SK-N-SH (cell line): ENCODE measurements around the gene HBA2. TPM values are rescaled to one million over a fixed set of nuclear protein-coding genes. Genes with fewer than 3 reads are reported as not detected.
A peak's percentile ranks its signal among the peaks of the same experiment; 100 is the strongest.

Experiments used
- CTCF ChIA-PET: fragments of 300-600, 350-600 bp; formaldehyde crosslinking; extraction: SDS; loops from one replicate; lab custom pipeline; 2021; lab: Yijun Ruan, JAX
- POLR2A ChIA-PET: fragments of 350-600 bp; sonication (Branson Sonifier 250); formaldehyde crosslinking; extraction: SDS; loops from one replicate; lab custom pipeline; 2020; ENCODE audit warnings: antibody characterized with exemption, inconsistent platforms; lab: Yijun Ruan, JAX
- DNase-seq: peaks from one replicate; pipeline ENCODE4 v3.0.0; 2012
- H2AFZ ChIP-seq: fragments of 200-600 bp; sonication (generic); 2 replicates; pipeline ENCODE4 v1.8.1; 2016; ENCODE audit warnings: antibody characterized with exemption, mild to moderate bottlenecking, low read depth
- H3F3A ChIP-seq: fragments of 200-600 bp; sonication (generic); replicated peaks from 2 replicates; pipeline ENCODE3; 2016; ENCODE audit warnings: antibody characterized with exemption, mild to moderate bottlenecking; ENCODE audit not compliant: insufficient read depth
- H3K27ac ChIP-seq, 2 experiments: fragments of 200-500 bp in 1 of 2; fragments of 200-600 bp in 1 of 2; sonication (Bioruptor generic) in 1 of 2; sonication (generic), shearing (Covaris generic) in 1 of 2; 2 replicates each; pipeline versions ENCODE4 v1.5.1 to v1.6.1; 2014 to 2016; ENCODE audit warnings: low read depth in 2 of 2, inconsistent platforms in 1 of 2, low read length in 1 of 2, mild to moderate bottlenecking in 1 of 2, mixed read lengths in 1 of 2
- H3K27me3 ChIP-seq: fragments of 200-600 bp; sonication (generic), shearing (Covaris generic); 2 replicates; pipeline ENCODE4 v1.6.1; 2016; ENCODE audit warnings: mixed run types; ENCODE audit not compliant: insufficient read depth
- H3K36me3 ChIP-seq, 2 experiments: fragments of 200-500 bp in 1 of 2; fragments of 200-600 bp in 1 of 2; sonication (Bioruptor generic) in 1 of 2; sonication (generic) in 1 of 2; replicated peaks in 1 of 2; 2 replicates each; pipeline versions ENCODE3 to v1.5.1; 2014 to 2016; ENCODE audit warnings: low read length in 1 of 2, mild to moderate bottlenecking in 1 of 2; ENCODE audit not compliant: insufficient read depth in 2 of 2, control insufficient read depth in 1 of 2
- H3K4me1 ChIP-seq, 2 experiments: fragments of 200-500 bp in 1 of 2; fragments of 200-600 bp in 1 of 2; sonication (Bioruptor generic) in 1 of 2; sonication (generic), shearing (Covaris generic) in 1 of 2; 2 replicates each; pipeline versions ENCODE4 v1.5.1 to v1.6.1; 2014 to 2016; ENCODE audit warnings: low read depth in 1 of 2, low read length in 1 of 2, mixed run types in 1 of 2; ENCODE audit not compliant: insufficient read depth in 2 of 2, control insufficient read depth in 1 of 2
- H3K4me2 ChIP-seq: fragments of 200-600 bp; sonication (generic), shearing (Covaris generic); 2 replicates; pipeline ENCODE4 v1.6.1; 2017; ENCODE audit warnings: mixed run types
- H3K4me3 ChIP-seq, 2 experiments: fragments of 200-500 bp in 1 of 2; fragments of 200-600 bp in 1 of 2; sonication (Bioruptor generic) in 1 of 2; sonication (generic), shearing (Covaris generic) in 1 of 2; 2 replicates each; pipeline versions ENCODE4 v1.5.1 to v1.8.1; 2014 to 2016; ENCODE audit warnings: low read depth in 2 of 2, inconsistent platforms in 1 of 2, low read length in 1 of 2, mild to moderate bottlenecking in 1 of 2, mixed read lengths in 1 of 2, moderate library complexity in 1 of 2
- H3K79me2 ChIP-seq: fragments of 200-600 bp; sonication (generic); 2 replicates; pipeline ENCODE4 v1.8.1; 2017; ENCODE audit warnings: mild to moderate bottlenecking; ENCODE audit not compliant: insufficient read depth
- H3K9ac ChIP-seq: fragments of 200-600 bp; sonication (generic); 2 replicates; pipeline ENCODE4 v1.6.1; 2017; ENCODE audit warnings: mixed run types
- H3K9me2 ChIP-seq: fragments of 200-600 bp; sonication (generic); 2 replicates; pipeline ENCODE4 v1.6.1; 2017; ENCODE audit warnings: mixed run types
- H3K9me3 ChIP-seq: fragments of 200-600 bp; sonication (generic); 2 replicates; pipeline ENCODE4 v1.6.1; 2017; ENCODE audit warnings: mixed run types, mild to moderate bottlenecking, moderate library complexity
- H4K20me1 ChIP-seq: fragments of 200-600 bp; sonication (generic); 2 replicates; pipeline ENCODE4 v1.6.1; 2017; ENCODE audit warnings: mild to moderate bottlenecking, mixed run types; ENCODE audit not compliant: insufficient read depth
- CHD2 ChIP-seq: fragments of 150-350 bp; IDR thresholded peaks from 2 replicates; pipeline ENCODE4 v1.6.1; 2018; ENCODE audit warnings: low read length; ENCODE audit not compliant: partially characterized antibody
- CTCF ChIP-seq: fragments of 200-600 bp; sonication (generic); IDR thresholded peaks from 2 replicates; pipeline ENCODE4 v1.6.1; 2017; ENCODE audit warnings: antibody characterized with exemption, mild to moderate bottlenecking, moderate library complexity
- ELF1 ChIP-seq: IDR thresholded peaks from 2 replicates; pipeline ENCODE4 v1.4.0; 2012
- EP300 ChIP-seq, 2 experiments: IDR thresholded peaks; 2 replicates each; pipeline versions ENCODE4 v1.4.0 to v1.6.1; 2012; ENCODE audit warnings: borderline replicate concordance in 1 of 2, low read depth in 1 of 2, low read length in 1 of 2
- EZH2phosphoT487 ChIP-seq: fragments of 200-600 bp; sonication (generic); IDR thresholded peaks from 2 replicates; pipeline ENCODE4 v1.6.1; 2017; ENCODE audit warnings: low read depth, mixed run types, mild to moderate bottlenecking, antibody characterized with exemption, moderate library complexity, borderline replicate concordance
- FOXM1 ChIP-seq: IDR thresholded peaks from 2 replicates; pipeline ENCODE4 v1.4.0; 2012; ENCODE audit warnings: low read depth, mild to moderate bottlenecking
- GATA2 ChIP-seq: sonication (generic); formaldehyde crosslinking; IDR thresholded peaks from 2 replicates; pipeline ENCODE4 v1.5.0; 2020; ENCODE audit warnings: mild to moderate bottlenecking, missing genetic modification reagents
- IRF3 ChIP-seq: fragments of 150-350 bp; IDR thresholded peaks from 2 replicates; pipeline ENCODE4 v1.6.1; 2016; ENCODE audit warnings: mild to moderate bottlenecking, low read depth, low read length
- MAX ChIP-seq: IDR thresholded peaks from 2 replicates; pipeline ENCODE4 v1.4.0; 2012; ENCODE audit warnings: low read depth
- NRF1 ChIP-seq: IDR thresholded peaks from 2 replicates; pipeline ENCODE4 v1.6.1; 2012; ENCODE audit warnings: low read depth, mild to moderate bottlenecking, low read length
- POLR2AphosphoS5 ChIP-seq: IDR thresholded peaks from 2 replicates; pipeline ENCODE4 v1.6.1; 2012; ENCODE audit warnings: low read depth, low read length
- RAD21 ChIP-seq: IDR thresholded peaks from 2 replicates; pipeline ENCODE4 v1.6.1; 2012; ENCODE audit warnings: mild to moderate bottlenecking, low read length
- REST ChIP-seq: IDR thresholded peaks from 2 replicates; pipeline ENCODE4 v1.6.1; 2012; ENCODE audit warnings: mild to moderate bottlenecking, low read depth, low read length, moderate library complexity
- RFX5 ChIP-seq: IDR thresholded peaks from 2 replicates; pipeline ENCODE4 v1.6.1; 2012; ENCODE audit warnings: mild to moderate bottlenecking, improper control_type of control experiment, low read length
- RXRA ChIP-seq: IDR thresholded peaks from 2 replicates; pipeline ENCODE4 v1.4.0; 2012; ENCODE audit warnings: low read depth, mild to moderate bottlenecking, borderline replicate concordance
- TCF12 ChIP-seq: IDR thresholded peaks from 2 replicates; pipeline ENCODE4 v1.4.0; 2012
- USF2 ChIP-seq: fragments of 150-350 bp; IDR thresholded peaks from 2 replicates; pipeline ENCODE4 v1.6.1; 2017; ENCODE audit warnings: antibody characterized with exemption, low read length, low read depth, borderline replicate concordance
- WGBS: methylation state at CpG from one replicate; pipeline ENCODE4 v1.1.6; 2017; ENCODE audit warnings: low lambda C conversion rate; 5-methylcytosine and 5-hydroxymethylcytosine counted together
- polyA plus RNA-seq, 3 experiments: library from polyadenylated mRNA; depleted of rRNA; stranded (reverse); fragments of >200 nt; gene quantifications; 2 replicates each; pipeline ENCODE4 v1.2.3, GENCODE V29; 2012

The HBA2 gene
- polyA plus RNA-seq, 1 of the 3 experiments (the other 2 are of a cell fraction), result not detected

GRCh38 chr16:154217-155030, 18.3 kb upstream of the HBA2 start:
- peak overlapping the region; percentile 94 for H3K4me2 ChIP-seq
- no peaks in the 10 kb centered on the region for H4K20me1 ChIP-seq
- peak overlapping the region; percentile 49; the same call in 1 of the 2 replicates for H3K9ac ChIP-seq
- H3K27ac ChIP-seq, result no peak overlapping the region; a peak in 1 of 4 replicates
- no peaks in the 10 kb centered on the region for H3K79me2 ChIP-seq
- DNase-seq, result peak; percentile 82
- peaks cover 0 to 7% of the 10 kb centered on the region in 2 experiments; a peak in 1 of 4 replicates for H3K4me1 ChIP-seq
- no peaks in the 10 kb centered on the region for H3K36me3 ChIP-seq
- H3K4me3 ChIP-seq, result peak overlapping the region; percentile 58 to 68
- no peaks in the 10 kb centered on the region for H3F3A ChIP-seq
- POLR2A ChIA-PET, result no interaction called here
- CTCF ChIA-PET, result interaction anchor here (1.1 to 2.3 kb wide), 4 partner anchors 26 to 89 kb away, joined by 4 to 7 read pairs (median 6); partner anchors contain the start of gene HBQ1
- TF ChIP-seq NRF1, result no peak
- no peak for TF ChIP-seq POLR2AphosphoS5
- no peak for TF ChIP-seq GATA2 (CRISPR knock-in tag)
- peak overlapping the region; percentile 94 for H2AFZ ChIP-seq
- no peaks in the 10 kb centered on the region for H3K9me2 ChIP-seq
- no peaks in the 10 kb centered on the region for H3K27me3 ChIP-seq
- WGBS, result under 1% methylated on average over 13 of the region's 59 CpGs
- H3K9me3 ChIP-seq, result no peaks in the 10 kb centered on the region

GRCh38 chr16:155031-155398, 17.7 kb upstream of the HBA2 start:
- ChIA-PET CTCF (interaction anchor here (1.1 to 2.3 kb wide), 4 partner anchors 25 to 89 kb away, joined by 4 to 7 read pairs (median 6); partner anchors contain the start of gene HBQ1), POLR2A (no interaction called here)
- no peaks in the 10 kb centered on the region for H4K20me1 ChIP-seq
- H3K4me2 ChIP-seq, result peak overlapping the region; percentile 94
- WGBS, result 17% methylated on average over 5 of the region's 7 CpGs
- TF ChIP-seq EP300 (IDR thresholded peaks at IDR 0.05; ENCODE audit: borderline replicate concordance in 1 of 2, low read depth in 1 of 2, low read length in 1 of 2) (no peak), CTCF (no peak), GATA2 (CRISPR knock-in tag) (no peak), RAD21 (no peak), USF2 (no peak), MAX (no peak), REST (no peak), EZH2phosphoT487 (no peak), IRF3 (no peak), FOXM1 (no peak), ELF1 (no peak), RXRA (no peak), RFX5 (no peak), CHD2 (no peak), TCF12 (no peak)
- no peak for DNase-seq
- no peaks in the 10 kb centered on the region for H3F3A ChIP-seq
- H3K27ac ChIP-seq, result no peak overlapping the region
- no peaks in the 10 kb centered on the region for H3K79me2 ChIP-seq
- no peaks in the 10 kb centered on the region for H3K27me3 ChIP-seq
- peak overlapping the region; percentile 94 for H2AFZ ChIP-seq
- peak overlapping the region; percentile 49; the same call in 1 of the 2 replicates for H3K9ac ChIP-seq
- no peaks in the 10 kb centered on the region for H3K36me3 ChIP-seq
- H3K9me2 ChIP-seq, result no peaks in the 10 kb centered on the region
- H3K4me3 ChIP-seq, result peak overlapping the region; percentile 58 to 68
- H3K4me1 ChIP-seq, result peaks cover 0 to 7% of the 10 kb centered on the region in 2 experiments; a peak in 1 of 4 replicates
- no peaks in the 10 kb centered on the region for H3K9me3 ChIP-seq
